Erythroblast (primary cell): ENCODE results near the gene GRIK5.

Experiments
- DNase-seq, 2 experiments: peaks; one replicate each; lab custom pipeline; 2025; lab: John Stamatoyannopoulos, UW
- GATA1 ChIP-seq: IDR thresholded peaks from 2 replicates; pipeline ENCODE4 v1.6.1; 2011; ENCODE audit warnings: low read depth, mild to moderate bottlenecking, control low read depth, low read length, moderate library complexity
- POLR2A ChIP-seq: IDR thresholded peaks from 2 replicates; pipeline ENCODE4 v1.6.1; 2011; ENCODE audit warnings: mild to moderate bottlenecking, low read length

The GRIK5 gene

DNA sequence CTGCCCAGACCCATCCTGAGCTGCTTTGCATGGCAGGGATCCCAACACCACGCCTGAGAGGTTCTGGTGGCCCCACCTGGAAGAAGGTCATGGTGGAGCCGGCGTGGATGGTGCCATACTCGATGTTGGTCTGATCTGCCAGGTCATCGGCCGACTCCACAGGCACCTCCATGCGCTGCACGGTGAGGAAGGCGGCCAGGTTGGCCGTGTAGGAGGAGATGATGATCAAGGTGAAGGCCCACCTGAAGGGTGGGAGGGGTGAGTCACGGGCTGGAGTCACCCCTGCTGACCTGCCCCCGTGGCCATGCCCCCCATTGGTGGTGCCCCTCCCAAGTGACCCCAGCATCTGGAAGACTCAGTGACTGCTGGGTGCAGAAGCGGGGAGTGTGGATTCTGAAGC, 63.4 kb downstream of the GRIK5 start:
- TF ChIP-seq POLR2A (no peak), GATA1 (no peak)
- DNase-seq = no peak

DNA sequence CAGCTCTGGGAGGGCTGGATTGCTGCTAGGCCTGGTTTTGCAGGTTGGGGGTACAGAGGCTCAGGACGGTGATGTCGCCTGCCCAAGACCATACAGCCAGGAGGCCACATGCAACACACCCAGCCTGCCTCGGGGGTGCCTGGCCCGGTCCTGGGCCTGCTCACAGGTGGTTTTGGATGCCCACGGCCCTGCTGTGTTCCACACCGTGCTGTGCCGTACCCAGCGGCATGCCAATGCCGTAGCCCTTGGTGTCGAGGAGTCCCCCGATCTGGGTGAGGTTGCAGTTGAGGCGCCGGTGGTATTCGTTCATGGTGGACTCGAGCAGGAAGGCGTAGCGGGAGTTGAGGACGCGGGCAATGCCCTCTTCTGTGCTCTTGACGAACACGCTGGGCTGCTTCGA, 64.5 kb downstream of the GRIK5 start:
- no peak for TF ChIP-seq GATA1

DNA sequence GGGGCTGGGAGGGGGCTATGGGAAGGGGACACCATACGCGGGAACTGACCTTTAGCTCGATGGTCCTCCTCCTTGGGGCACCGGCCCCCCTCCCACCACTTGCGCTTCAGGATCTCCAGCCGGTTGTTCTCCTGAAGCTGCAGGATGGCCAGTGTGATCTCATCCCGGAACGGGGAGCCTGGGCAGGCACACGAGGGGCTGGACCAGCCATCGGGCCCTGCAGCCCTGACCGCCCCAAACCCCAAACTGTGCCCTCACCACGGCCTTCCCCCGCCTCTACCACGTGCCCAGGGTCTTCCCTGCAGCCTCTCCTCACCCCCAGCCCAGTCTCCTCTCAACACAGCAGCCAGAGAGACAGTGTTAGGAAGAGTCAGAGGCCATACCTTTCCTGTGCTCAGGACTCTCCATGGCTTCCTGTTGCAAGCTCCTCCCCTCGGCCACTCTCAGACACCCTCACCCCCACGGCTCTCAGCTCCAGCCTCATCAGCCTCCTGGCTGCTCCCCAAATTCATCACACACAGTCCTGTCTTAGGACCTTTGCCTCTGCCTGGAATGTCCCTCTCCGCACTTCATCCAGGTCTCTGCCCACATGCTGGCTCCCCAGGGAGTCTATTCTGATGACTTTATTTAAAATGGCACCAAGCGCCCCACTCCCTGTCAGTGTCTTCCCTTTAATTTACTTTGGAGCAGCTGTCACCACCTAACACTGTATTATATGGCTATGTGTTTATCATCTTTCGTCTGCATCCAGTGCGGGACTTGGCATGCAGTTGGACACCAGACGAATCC, 66.3 kb downstream of the GRIK5 start:
- no peak for TF ChIP-seq POLR2A
- no peak for TF ChIP-seq GATA1
- no peak for DNase-seq

More for the DNA sequence above, 64.5 kb downstream of the GRIK5 start:
- no peak for DNase-seq

DNA sequence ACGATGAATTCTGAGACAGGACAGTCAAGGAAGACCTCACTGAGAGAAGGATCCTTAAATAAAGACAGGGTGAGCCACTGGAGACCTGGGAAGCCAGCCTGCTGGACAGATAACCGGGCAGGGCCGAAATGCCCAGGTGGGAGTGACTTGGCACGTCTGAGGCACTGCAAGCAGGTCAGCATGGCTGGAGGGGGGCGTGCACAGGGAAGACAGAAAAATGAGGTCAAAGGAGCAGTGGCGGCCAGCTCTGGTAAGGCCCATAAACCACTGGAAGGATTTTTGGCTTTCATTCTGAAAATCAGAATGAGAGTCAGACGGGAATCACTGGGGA, 70.2 kb downstream of the GRIK5 start:
- TF ChIP-seq POLR2A = no peak
- no peak for TF ChIP-seq GATA1
- no peak for DNase-seq

DNA sequence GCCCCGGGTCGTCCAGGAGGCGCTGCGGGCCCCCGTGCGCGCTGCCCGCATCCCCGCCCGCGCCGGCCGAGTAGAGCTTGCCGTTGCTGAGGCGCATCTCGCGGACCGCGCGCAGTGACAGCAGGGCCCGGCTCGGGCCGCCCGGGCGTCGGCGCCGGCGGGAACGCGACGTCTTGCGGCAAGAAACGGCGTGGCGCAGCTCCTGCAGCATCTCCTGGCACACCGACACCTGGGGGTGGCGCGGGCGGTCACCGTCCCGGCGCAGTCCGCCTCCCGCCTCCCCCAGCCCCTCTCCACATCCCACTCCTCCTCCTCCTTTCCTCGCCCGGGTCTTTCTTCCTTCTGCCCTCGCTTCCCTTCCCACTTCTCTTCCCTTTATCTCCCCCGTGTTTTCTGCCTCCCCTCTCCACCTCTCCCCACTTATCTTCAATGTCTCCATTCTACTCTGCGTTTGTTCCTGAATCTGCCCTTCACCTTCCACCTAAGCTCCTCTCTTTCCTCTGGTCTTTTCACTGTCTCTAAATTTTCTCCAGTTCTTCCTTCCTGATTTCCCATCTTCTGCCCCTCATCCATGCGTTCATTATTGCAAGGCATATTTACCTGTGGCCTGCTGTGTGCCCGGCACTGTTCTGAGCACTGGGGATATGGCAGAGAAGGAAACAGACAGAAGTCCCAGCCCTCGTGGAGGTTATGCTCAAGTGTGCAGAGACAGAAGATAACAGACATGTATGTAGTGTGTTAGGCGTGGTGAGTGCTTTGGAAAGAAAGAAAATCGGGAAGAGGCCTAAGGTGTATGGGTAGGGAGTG, 70.7 kb downstream of the GRIK5 start:
- peak in 1 of 2 experiments; percentile 18 for DNase-seq

DNA sequence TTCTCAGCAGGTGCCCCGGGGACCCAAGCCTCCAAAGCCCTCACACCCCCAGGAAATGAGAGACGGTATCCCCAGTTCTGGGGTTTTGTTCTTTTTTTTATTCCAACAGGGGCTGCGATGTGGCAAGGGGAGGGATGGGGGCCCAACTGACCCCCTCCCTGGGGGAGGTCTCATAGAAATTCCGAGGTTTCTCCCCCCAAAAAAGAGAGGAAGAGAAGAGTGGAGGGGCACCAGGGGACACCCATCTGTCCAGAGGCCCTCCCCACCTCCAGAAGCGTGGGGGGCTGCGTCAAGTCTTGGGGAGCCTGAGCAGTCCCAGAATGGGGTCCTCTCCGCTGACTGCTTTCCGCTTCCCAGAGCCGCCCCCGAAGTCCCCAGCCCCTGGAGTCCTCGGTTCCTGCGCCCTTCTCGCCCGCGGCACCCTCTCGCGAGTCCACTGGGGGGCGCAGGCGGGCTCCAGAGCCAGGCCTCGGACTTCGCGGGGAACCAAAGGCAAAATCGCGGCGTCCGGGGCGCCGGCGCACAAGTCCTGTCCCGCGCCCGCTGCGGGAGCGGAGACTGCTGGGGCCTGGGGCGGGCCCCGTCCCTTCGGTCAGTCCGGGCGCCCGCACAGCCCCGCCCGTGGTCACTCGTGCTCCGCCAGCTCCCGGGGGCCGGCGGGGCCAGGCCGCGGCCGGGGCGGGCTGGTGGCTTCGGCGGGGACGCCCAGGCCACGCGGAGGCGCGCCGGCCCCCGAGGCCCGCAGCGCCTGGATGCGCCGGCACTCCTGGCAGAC, 71.6 kb downstream of the GRIK5 start:
- TF ChIP-seq POLR2A (no peak), GATA1 (no peak)
- peak; percentile 51 to 73 for DNase-seq

More for the DNA sequence above, 70.7 kb downstream of the GRIK5 start:
- TF ChIP-seq POLR2A (no peak), GATA1 (no peak)

DNA sequence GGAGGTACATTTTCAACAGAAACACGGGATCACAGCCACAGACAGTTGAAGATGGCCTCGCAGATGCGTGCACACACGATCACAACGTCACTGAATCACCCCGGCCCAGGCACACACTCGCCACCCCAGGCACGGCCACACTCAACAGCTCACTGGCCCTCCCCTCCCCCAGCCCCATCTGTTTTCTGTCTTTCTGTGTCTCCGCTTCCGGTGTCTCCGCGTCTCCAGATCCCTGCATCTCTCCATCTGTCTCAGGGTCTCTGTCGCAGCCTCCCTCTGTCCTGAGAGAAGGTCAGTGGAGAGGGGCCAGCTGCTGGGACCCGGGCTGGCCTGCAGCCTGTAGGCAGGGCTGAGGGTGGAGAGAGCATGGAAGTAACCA, 72.2 kb downstream of the GRIK5 start:
- DNase-seq = no peak
- no peak for TF ChIP-seq GATA1
- no peak for TF ChIP-seq POLR2A

DNA sequence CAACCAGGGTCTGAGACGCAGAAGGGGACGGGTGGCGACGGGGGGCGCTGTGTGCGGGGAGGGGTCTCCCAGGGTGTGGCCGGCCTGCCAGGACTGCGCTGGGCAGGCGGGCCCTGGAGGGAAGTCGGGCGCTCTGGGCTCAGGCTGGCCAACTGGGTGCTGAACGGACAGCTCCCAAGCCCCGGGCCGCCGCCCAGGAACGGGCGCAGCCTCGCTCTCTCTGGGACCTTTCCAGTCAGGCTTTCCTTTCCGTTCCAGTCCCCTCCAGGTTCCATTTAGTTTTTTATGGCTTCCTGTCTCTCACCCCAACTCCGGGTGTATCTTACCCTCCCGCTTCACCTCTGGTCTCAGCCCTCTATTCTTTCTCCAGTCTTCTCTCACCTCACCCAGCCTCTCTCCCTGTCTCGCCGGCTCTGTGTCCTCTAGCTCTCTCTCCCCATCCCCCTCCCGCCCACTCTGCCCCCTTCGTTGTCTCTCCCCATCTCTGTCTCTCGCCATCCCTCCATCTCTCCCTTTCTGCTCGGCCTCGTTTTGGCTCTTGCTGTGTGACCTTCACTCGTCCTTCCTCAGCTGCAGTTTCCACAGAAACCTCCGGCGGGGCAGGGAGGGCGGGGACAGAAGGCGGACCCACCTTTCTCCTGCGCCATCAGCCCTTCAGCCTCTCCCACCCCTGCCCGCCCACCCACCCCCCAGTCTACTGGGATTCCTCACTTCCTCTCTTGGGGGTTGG, 72.7 kb downstream of the GRIK5 start:
- peak; percentile 26 to 48 for DNase-seq
- no peak for TF ChIP-seq POLR2A
- TF ChIP-seq GATA1 = no peak

DNA sequence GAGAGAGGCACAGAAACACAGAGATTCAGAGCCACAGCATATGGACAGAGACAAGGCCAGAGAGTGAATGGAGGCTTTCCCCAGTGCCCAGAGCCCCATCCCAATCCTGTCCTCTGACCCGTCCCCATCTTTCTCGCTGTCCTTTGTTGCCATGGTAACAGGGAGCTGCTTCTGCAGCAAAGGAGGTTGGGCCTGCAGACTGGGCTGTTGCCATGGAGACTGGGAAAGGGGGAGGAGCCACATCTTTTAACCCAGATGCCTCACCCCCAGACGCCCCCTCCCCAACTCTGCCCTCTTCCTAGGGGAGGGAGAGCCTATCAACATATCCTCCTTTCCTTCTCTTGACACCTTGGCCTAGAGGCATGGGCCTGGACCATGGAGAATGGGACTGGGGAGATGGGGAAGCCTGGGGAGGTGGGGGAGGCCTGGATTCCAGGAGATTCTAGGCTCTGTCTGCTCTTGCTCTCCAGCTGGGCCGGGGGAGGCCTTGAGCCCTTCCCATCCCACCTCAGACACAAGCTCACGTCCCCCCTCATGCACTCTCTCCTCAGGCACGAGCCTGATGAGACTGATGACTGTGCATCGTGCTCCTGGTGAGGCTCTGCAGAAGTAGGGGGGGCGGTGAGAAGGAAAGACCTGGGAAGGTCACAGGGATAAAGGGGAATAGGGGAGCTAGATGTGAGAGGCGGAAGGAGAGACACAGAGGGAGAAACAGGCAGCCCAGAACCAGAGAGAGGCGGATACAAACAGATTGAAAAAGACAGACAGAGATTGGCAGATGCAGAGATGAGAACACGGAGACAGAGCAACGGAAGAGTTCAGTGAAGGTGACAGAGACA, 73.8 kb downstream of the GRIK5 start:
- no peak for TF ChIP-seq POLR2A
- TF ChIP-seq GATA1 = no peak
- no peak for DNase-seq

DNA sequence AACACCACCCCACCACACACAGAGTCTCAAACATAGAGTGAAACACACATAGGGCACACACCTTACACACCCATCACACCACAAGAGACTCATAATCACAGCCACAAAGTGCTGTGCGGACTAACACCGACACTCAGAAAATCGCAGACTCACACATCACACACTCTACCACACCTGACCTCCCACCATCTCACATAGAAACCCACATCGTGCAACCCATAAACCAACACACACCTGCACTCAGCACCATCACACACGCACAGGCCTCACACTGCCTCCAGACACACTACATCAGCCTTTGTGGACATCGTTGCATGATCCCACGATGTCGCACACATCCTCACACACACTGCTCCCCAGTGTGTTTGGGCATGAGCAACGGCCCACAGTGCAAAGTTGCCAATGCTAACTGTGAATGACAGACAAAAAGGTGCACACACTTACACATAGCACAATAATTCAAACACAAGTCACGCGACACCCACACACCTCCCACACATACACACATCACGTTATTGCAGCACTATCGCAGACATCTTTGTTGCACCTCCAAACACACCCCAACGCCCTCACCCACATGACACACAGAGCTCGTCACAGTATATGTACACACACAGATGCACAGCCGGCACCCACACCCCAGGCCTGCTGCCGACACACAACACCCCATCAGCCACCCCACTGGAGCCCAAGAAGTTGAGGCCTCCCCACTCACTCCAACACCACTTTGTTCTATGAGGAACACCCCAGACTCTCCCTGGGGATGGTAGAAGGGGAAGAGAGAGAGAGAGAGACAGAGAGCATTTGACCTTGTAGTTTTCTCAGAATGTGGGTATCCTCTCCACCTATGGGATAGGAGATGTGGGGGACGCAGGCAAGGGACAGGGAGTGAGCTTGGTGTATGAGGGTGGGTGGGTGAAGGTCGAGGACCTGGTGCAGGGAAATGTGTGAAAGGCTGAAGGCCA, 74.7 kb downstream of the GRIK5 start:
- DNase-seq = no peak
- TF ChIP-seq POLR2A = no peak
- TF ChIP-seq GATA1 = no peak

DNA sequence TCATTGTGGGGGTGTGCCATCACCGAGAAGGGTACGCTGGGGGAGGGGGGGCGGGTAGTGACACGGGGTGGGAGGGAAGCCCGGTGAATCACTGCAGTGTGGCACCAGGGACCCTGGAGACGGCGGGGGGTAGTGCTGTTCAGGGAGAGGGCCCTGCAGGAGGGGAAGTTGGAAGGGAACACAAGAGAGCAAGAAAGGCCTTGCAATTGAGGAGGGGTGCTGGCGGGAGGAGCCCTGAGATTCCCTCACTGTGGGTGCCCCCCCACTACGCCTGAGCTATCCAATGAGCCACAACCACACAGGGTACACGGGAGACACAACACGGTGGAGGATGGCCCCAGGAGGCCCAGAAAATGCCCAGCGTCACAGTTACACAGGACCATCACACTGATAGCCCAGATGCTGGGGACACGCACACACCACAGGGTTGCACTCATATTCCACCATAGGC, 75.5 kb downstream of the GRIK5 start:
- no peak for DNase-seq
- TF ChIP-seq GATA1 (no peak), POLR2A (no peak)
